IPS-NIHi11 (cell line): Measurements from ENCODE around the gene KCNC3.
A peak's percentile ranks its signal among the peaks of the same experiment; 100 is the strongest.

Experiments used
- DNase-seq: peaks from one replicate; pipeline ENCODE4 v3.0.0; 2012; ENCODE audit warnings: mixed read lengths, low spot score

Gene KCNC3

DNA sequence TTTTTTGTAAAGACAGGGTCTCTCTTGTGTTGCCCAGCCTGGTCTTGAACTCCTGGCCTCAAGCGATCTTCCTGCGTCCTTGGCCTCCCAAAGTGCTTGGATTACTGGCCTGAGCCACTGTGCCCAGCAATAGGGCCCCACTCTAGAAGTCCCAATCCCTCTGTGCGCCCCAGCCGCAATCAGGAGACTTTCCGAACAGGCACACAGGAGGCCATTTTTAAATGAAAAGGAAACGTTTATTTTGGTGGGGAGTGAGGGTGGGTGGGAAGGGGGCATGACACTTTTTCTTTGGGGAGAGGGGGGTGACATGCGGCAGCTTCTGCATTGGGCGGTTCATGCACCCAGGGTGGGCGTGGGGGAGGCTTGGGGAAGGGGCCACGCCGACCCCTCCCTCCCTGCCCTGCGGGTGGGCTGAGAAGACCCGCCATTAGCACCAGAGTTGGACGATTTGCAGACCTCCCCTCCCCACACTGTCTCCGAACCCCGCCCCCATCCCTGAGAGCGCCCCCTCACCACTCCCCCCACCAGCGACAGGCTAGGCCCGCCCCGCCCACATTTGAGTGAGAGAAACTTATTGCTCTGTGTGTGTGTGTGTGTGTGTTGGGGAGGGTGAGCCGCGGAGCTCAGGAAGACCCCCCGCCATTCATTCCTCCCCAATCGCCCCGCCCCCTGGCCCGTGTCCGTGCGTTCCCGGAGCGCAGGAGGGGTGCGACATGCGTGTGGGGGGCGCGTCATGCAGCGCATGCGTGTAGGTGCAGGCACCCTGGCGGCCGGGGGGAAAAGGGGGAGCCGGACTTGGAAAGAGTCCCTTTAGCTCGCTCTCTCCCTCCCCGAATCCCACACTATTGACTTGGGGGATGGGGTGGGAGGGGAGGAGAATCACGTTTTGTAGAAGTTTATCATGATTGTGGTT, 17.2 kb downstream of the KCNC3 start:
- DNase-seq = peak; percentile 83

GRCh38 chr19:50310759-50311465, 18.3 kb downstream of the KCNC3 start:
- no peak for DNase-seq

DNA sequence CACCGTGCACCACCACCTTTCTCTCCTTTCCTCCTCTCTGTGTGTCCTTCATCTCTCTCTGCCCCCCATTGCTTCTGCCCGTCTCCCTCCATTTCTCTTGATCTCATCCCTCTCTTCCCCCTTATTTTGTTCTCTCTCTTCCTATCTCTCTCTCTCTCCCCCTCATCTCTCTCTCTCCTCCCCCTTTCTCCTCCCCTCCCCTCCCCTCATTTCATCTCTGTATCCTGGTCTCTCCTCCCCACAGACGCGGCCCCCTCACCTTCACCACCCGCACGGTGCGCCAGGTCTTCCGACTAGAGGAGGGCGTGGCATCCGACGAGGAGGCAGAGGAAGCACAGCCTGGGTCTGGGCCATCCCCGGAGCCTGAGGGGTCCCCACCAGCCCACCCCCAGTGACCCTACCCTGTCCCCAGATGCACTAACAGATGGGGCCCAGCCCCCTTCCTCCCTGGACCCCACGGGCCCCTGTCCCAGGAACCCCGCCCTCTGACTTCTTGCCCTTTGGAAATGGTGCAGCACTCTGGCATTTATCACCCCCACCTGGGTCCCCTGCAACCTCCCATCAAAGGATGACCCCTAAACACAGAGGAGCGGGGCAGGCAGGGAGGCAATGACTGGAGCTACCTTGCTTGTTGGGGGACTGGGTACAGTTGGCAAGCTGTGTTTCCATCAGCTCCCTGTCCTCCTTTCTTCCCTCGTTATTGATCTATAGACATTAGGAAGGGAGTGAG, 19.6 kb downstream of the KCNC3 start:
- DNase-seq = no peak

- no peak for DNase-seq
Observed at GRCh38 chr19:50308991-50309390, 20.2 kb downstream of the KCNC3 start.

GRCh38 chr19:50303558-50303957, 25.6 kb downstream of the KCNC3 start:
- DNase-seq = no peak

- DNase-seq = no peak
Observed at GRCh38 chr19:50301607-50301971, 27.6 kb downstream of the KCNC3 start.

- DNase-seq = no peak
Observed at GRCh38 chr19:50300814-50301606, 28.2 kb downstream of the KCNC3 start.

GRCh38 chr19:50300051-50300450, 29.1 kb downstream of the KCNC3 start:
- DNase-seq = no peak

- no peak for DNase-seq
Observed at GRCh38 chr19:50293263-50294004, 35.7 kb downstream of the KCNC3 start.

DNA sequence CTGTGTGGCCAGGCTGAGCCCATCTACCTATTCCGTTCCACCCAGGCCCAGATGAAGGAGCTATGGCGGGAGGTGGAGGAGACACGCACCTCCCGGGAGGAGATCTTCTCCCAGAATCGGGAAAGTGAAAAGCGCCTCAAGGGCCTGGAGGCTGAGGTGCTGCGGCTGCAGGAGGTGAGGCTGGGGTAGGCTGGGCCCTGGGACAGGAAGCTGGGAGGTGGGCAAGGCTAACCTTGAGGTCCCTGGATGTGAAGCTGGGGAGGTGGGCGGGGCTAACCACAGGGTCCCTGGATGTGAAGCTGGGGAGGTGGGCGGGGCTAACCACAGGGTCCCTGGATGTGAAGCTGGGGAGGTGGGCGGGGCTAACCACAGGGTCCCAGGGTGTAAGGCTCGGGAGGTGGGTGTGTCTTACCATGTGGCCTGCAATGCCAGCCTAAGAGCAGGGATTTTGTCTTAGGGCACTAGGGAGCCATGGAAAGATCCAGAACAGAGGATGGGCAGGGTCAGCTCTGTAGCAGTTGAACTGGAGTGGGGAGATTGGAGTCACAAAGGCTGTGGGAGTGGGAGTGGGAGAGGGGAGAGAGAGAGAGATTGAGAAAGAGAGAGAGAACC, 36.9 kb downstream of the KCNC3 start:
- peak; percentile 75 for DNase-seq

DNA sequence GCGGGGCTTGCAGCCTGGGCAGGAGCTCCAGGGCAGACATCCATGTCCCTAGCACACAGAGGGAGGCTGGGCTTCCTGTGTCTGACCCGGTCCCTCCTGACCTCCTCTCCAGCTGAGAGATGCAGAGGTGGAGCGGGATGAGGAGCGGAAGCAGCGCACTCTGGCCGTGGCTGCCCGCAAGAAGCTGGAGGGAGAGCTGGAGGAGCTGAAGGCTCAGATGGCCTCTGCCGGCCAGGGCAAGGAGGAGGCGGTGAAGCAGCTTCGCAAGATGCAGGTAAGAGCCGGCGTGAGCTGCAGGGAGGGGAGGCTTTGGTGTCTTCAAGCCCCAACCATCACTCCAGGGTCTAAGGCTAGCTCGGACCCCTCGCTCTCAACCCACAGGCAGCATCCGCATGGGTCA, 38.4 kb downstream of the KCNC3 start:
- DNase-seq = no peak

DNA sequence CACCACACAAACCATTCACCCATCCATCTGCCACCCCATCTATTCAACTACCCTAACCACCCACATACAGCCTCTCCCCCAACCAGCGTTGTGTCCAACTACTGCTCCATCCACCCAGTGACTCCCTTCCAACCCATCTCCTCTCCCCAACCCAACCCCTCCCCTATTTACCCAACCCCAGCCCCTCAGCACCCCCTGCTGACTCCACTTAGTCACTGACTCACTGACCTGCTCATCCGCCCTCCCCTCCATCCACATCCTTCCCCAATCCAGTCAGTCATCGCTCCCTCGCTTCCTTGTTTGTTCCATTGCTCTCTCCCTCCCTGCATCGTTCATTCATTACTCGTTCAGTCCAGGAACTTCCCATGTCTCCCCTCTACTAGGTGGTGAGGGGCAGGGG, 39.2 kb downstream of the KCNC3 start:
- DNase-seq = no peak

- DNase-seq = no peak
Observed at GRCh38 chr19:50288954-50289353, 40.2 kb downstream of the KCNC3 start.

DNA sequence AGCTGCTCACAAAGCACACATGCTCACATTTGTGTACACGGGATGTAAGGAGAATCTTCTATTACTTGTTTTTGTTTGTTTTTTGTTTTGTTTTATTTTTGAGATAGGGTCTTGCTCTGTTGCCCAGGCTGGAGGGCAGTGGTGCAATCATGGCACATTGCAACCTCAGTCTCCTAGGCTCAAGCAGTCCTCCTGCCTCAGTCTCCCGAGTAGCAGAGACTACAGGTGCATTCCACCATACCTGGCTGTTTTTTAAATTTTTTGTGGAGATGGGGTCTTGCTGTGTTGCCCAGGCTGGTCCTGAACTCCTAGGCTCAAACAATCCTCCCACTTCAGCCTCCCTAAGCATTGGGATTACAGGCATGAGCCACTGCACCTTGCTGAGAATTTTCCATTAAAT, 41.8 kb downstream of the KCNC3 start:
- no peak for DNase-seq

DNA sequence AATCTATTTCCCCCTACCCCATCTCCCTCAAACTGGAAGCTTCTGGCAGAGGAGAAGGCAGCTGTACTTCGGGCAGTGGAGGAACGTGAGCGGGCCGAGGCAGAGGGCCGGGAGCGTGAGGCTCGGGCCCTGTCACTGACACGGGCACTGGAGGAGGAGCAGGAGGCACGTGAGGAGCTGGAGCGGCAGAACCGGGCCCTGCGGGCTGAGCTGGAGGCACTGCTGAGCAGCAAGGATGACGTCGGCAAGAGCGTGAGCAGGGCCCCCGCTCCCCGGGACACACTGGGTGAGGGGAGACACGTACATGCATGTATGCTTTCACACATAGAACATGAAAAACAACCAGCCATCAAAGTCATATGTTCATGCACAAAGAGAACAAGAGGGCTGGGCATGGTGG, 42.7 kb downstream of the KCNC3 start:
- DNase-seq = no peak

DNA sequence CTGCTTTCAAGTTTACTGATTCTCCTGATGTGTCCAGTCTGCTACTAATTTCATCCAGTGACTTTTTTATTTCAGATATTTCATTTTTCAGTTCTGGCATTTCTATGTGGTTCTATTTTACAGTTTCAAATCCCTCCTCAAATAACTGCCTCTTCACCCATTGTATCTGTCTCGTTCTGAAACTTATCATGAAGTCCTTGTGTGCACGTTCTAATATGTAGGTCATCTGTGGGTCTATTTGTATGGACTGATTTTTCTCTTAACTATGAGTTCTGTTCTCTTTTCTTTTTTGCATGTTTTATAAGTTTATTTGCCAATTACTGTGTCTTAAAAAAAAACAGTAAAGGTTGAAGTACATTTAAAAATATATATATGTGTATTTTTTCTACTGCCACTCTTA, 43.3 kb downstream of the KCNC3 start:
- no peak for DNase-seq

- no peak for DNase-seq
Observed at GRCh38 chr19:50281491-50281890, 47.7 kb downstream of the KCNC3 start.

DNA sequence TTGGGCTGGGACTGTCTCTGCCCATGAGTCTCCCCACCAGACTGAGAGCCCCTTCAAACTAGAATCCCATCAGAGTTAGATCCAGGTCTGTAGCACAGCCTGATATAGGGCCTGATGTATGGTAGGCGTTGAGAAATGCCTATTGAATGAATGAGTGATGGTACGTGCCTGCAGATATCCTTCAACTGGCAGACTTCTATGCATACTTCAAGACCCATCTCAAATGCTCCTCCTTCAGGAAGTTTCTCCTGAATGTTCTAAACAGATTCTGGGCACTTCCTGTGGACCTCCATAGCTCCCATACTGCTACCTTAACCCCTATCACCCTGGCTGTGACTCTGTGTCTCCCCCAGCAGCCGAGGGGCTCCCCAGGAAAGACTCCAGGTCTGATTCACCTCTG, 48.2 kb downstream of the KCNC3 start:
- no peak for DNase-seq

GRCh38 chr19:50280074-50280473, 49.1 kb downstream of the KCNC3 start:
- DNase-seq = no peak

GRCh38 chr19:50277966-50278580, 51.1 kb downstream of the KCNC3 start:
- DNase-seq = no peak
